ENCODE results near the gene MRAS. TPM values are rescaled to one million over a fixed set of nuclear protein-coding genes. Genes with fewer than 3 reads are reported as not detected.

Gene MRAS
- total RNA-seq, 6 experiments from 2014 or later = 2.5 to 7.9 (median 6.9) TPM

DNA sequence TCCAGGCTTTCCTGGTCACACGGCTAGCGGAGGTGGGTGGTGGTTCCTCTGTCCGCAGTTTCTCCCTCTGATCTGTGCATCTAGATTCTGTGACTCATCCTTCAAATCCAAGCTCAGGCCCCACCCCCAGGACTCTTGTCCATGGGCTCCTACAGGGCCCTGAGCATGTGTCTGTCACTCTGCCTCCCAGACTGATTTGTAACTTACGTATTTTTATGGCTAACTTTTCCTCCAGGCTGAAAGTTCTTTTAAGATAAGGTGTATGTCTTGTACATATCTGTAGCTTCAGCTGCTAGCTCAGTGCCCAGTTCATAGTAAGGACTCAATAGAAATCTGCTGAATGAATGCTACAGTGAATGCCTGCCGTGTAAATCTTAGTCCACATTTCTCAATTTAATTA, 94.1 kb downstream of the MRAS start:
- intact Hi-C loops (cut with DNase I) = no loop called here
- H3K27me3 ChIP-seq = no peaks in the 10 kb centered on the region
- ATAC-seq = no peak
- H3K9me3 ChIP-seq = no peaks in the 10 kb centered on the region
- 72% methylated on average over 5 of the region's 5 CpGs for WGBS (ENCODE audit: insufficient coverage, low coverage, low lambda C conversion rate, missing lambda C conversion rate)
- no peaks in the 10 kb centered on the region for H3K4me1 ChIP-seq
- no peak for DNase-seq
- no peak overlapping the region for H3K27ac ChIP-seq
- no peak for TF ChIP-seq POLR2A (IDR thresholded peaks at IDR 0.05)
- TF ChIP-seq, protein P1, sequence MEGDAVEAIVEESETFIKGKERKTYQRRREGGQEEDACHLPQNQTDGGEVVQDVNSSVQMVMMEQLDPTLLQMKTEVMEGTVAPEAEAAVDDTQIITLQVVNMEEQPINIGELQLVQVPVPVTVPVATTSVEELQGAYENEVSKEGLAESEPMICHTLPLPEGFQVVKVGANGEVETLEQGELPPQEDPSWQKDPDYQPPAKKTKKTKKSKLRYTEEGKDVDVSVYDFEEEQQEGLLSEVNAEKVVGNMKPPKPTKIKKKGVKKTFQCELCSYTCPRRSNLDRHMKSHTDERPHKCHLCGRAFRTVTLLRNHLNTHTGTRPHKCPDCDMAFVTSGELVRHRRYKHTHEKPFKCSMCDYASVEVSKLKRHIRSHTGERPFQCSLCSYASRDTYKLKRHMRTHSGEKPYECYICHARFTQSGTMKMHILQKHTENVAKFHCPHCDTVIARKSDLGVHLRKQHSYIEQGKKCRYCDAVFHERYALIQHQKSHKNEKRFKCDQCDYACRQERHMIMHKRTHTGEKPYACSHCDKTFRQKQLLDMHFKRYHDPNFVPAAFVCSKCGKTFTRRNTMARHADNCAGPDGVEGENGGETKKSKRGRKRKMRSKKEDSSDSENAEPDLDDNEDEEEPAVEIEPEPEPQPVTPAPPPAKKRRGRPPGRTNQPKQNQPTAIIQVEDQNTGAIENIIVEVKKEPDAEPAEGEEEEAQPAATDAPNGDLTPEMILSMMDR (IDR thresholded peaks at IDR 0.05) = no peak
- H3K36me3 ChIP-seq = no peaks in the 10 kb centered on the region
- no peak overlapping the region for H3K4me3 ChIP-seq

DNA sequence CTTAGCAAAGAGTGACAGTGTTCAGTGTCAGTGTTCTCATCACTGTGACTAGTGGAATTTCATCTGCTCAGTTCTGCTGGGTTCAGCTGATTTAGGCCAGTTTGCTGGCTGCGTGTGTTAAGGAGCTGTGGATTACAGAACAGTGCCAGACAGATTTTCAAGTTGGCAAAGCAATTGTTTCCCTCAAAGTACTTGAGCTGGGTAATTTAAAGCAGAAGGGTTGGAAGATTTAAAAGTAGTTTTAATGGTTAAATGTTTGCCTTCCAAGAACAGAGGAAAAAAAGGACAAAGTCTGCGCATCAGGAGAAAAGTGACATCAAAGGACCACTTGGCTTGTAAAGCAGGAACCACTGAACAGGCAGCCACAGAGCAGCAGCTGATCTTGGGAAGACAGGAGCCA, 94.7 kb downstream of the MRAS start:
- intact Hi-C loops (cut with DNase I) = no loop called here
- DNase-seq (no peak), ATAC-seq (no peak)
- Histone ChIP-seq H3K4me3 (no peak overlapping the region), H3K9me3 (no peaks in the 10 kb centered on the region), H3K36me3 (no peaks in the 10 kb centered on the region), H3K27ac (no peak overlapping the region), H3K27me3 (no peaks in the 10 kb centered on the region), H3K4me1 (no peaks in the 10 kb centered on the region)
- WGBS (ENCODE audit: insufficient coverage, low coverage, low lambda C conversion rate, missing lambda C conversion rate) = 83% methylated on average over 2 of the region's 2 CpGs
- TF ChIP-seq, protein P1 (IDR thresholded peaks at IDR 0.05) = no peak
- no peak for TF ChIP-seq POLR2A (IDR thresholded peaks at IDR 0.05)

DNA sequence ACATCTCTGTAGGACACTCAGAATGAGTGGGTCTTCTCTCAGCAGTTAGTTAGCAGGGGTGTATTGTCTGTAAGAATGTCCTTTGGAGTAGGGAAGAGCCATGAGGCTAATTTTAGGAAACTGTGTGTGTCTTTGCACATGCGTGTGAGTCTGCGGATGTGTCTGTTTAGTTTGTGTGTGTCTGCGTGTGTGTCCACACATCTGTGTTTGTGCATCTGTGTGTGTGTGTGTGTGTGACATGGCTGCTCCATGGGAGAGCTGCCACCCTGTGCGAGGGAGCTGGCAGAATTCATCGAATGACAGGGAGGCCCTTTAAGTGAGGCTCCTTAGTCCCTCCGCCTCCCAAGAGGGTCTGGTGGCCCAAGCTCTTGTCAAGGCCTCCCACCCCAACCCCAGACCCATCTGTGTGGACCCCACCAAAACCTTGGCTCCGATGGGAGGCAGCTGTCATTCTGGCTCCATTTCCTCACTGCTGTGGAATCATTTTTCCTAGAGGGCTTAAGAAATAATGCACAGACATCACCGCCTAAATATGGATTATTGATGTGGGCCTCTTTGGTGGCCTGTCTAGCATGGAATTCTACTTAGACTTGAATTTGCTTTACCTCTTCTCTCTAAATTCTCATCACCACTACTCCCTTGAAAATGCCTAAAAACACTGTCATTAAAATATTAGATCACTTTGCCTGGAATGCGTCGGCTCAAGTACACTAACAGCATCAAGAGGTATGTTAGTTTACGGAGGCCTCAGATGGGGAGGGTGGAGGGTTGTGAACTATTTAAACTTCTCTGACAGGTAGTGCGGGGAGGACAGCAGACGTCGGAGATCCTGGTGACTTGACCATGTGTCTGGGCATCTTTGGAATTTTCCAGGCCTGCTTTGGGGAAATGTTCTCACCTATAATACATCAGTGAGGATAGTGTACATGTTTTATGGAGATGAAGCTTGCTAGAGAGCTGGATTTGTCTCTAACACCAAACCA, 95.4 kb downstream of the MRAS start:
- ATAC-seq = no peak
- Histone ChIP-seq H3K27me3 (no peaks in the 10 kb centered on the region), H3K27ac (no peak overlapping the region), H3K36me3 (no peaks in the 10 kb centered on the region), H3K9me3 (no peaks in the 10 kb centered on the region), H3K4me3 (no peak overlapping the region), H3K4me1 (no peaks in the 10 kb centered on the region)
- DNase-seq = no peak
- no peak for TF ChIP-seq POLR2A (IDR thresholded peaks at IDR 0.05)
- TF ChIP-seq, protein P1 (IDR thresholded peaks at IDR 0.05) = no peak
- 87% methylated on average over 10 of the region's 14 CpGs for WGBS (ENCODE audit: insufficient coverage, low coverage, low lambda C conversion rate, missing lambda C conversion rate)
- intact Hi-C loops (cut with DNase I) = no loop called here

DNA sequence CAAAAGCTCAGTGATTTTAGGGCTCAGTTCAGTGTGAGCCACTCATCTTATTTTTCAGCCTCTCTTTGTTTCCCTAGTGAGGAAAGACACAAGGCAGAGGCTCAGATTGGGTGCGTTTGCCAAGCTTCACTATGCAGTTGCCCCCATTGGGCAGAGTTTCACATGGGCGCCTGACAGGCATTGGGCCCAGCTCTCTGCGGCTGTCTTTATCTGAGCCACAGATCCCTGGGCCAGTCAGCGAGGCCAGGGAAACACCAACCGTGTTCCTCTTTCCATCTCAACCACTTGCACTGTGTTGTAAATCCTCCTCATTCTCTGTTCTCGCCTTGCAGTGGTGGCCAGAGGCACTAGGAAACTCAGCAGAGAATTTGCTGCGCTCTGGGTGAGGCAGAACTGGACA, 96.9 kb downstream of the MRAS start:
- WGBS (ENCODE audit: insufficient coverage, low coverage, low lambda C conversion rate, missing lambda C conversion rate) = 87% methylated on average over 5 of the region's 7 CpGs
- intact Hi-C loops (cut with DNase I) = no loop called here
- DNase-seq (no peak), ATAC-seq (no peak)
- Histone ChIP-seq H3K4me1 (no peaks in the 10 kb centered on the region), H3K4me3 (no peak overlapping the region), H3K9me3 (no peaks in the 10 kb centered on the region), H3K36me3 (no peaks in the 10 kb centered on the region), H3K27ac (no peak overlapping the region), H3K27me3 (no peaks in the 10 kb centered on the region)
- TF ChIP-seq, protein P1 (IDR thresholded peaks at IDR 0.05) = no peak
- TF ChIP-seq POLR2A (IDR thresholded peaks at IDR 0.05) = no peak
